PC-3 (cell line): ENCODE data around the gene IPO9.

Experiments used
- CTCF ChIP-seq: fragments of 300-600 bp; sonication (generic); conservative IDR thresholded peaks from 2 replicates; pipeline ENCODE4 v1.5.1; 2017; ENCODE audit warnings: antibody characterized with exemption, low read depth, mild to moderate bottlenecking, low read length
- EZH2 ChIP-seq: fragments of 300-600 bp; sonication (generic); IDR thresholded peaks from one replicate; pipeline ENCODE4 v1.6.1; 2017; ENCODE audit warnings: antibody characterized with exemption, mild to moderate bottlenecking, low read length; ENCODE audit not compliant: unreplicated experiment

GRCh38 chr1:201917362-201918033 lies 88.5 kb downstream of the IPO9 start:
- TF ChIP-seq EZH2, result no peak
- no peak for TF ChIP-seq CTCF
